HepG2 (cell line): ENCODE data around the gene LIME1. TPM values are rescaled to one million over a fixed set of nuclear protein-coding genes. Genes with fewer than 3 reads are reported as not detected.

Source experiments
- ADNP ChIP-seq: sonication (generic); formaldehyde crosslinking; IDR thresholded peaks from 2 replicates; pipeline ENCODE4 v1.4.0; 2020; ENCODE audit warnings: missing genetic modification reagents
- E2F5 ChIP-seq: sonication (generic); formaldehyde crosslinking; conservative IDR thresholded peaks from 2 replicates; pipeline ENCODE4 v1.4.0; 2020; ENCODE audit warnings: missing genetic modification reagents
- GZF1 ChIP-seq: sonication (generic); formaldehyde crosslinking; IDR thresholded peaks from 2 replicates; pipeline ENCODE4 v1.5.1; 2020; ENCODE audit warnings: mild to moderate bottlenecking, missing genetic modification reagents
- KDM3A ChIP-seq: IDR thresholded peaks from 2 replicates; pipeline ENCODE4 v1.6.1; 2018; ENCODE audit warnings: low read depth, missing compliant biosample characterization
- KDM4B ChIP-seq: sonication (generic); formaldehyde crosslinking; IDR thresholded peaks from 2 replicates; pipeline ENCODE4 v1.4.0; 2020; ENCODE audit warnings: missing genetic modification reagents
- KLF13 ChIP-seq: sonication (generic); formaldehyde crosslinking; IDR thresholded peaks from 2 replicates; pipeline ENCODE4 v1.4.0; 2020; ENCODE audit warnings: mild to moderate bottlenecking, missing genetic modification reagents
- MZF1 ChIP-seq: sonication (generic); formaldehyde crosslinking; IDR thresholded peaks from 2 replicates; pipeline ENCODE4 v1.8.1; 2023; ENCODE audit warnings: mild to moderate bottlenecking, missing genetic modification reagents, borderline replicate concordance
- SNAPC5 ChIP-seq: sonication (generic); formaldehyde crosslinking; IDR thresholded peaks from 2 replicates; pipeline ENCODE4 v1.8.1; 2023; ENCODE audit warnings: mild to moderate bottlenecking, missing genetic modification reagents, borderline replicate concordance
- SP4 ChIP-seq: sonication (generic); formaldehyde crosslinking; IDR thresholded peaks from 2 replicates; pipeline ENCODE4 v1.8.1; 2023; ENCODE audit warnings: mild to moderate bottlenecking, missing genetic modification reagents
- SPEN ChIP-seq: sonication (generic); formaldehyde crosslinking; IDR thresholded peaks from 2 replicates; pipeline ENCODE4 v1.5.1; 2020; ENCODE audit warnings: low read depth, mild to moderate bottlenecking, missing genetic modification reagents
- SRSF9 ChIP-seq: fragments of 200-400 bp; formaldehyde crosslinking; IDR thresholded peaks from 2 replicates; pipeline ENCODE4 v1.6.1; 2018; ENCODE audit warnings: borderline replicate concordance, mild to moderate bottlenecking, low read depth, low read length; ENCODE audit not compliant: insufficient read depth, poor library complexity, severe bottlenecking
- XBP1 ChIP-seq: sonication (generic); formaldehyde crosslinking; IDR thresholded peaks from 2 replicates; pipeline ENCODE4 v1.5.0; 2020; ENCODE audit warnings: missing genetic modification reagents
- ZBTB7A ChIP-seq: sonication (generic); formaldehyde crosslinking; IDR thresholded peaks from 2 replicates; pipeline ENCODE4 v1.8.0; 2022; ENCODE audit warnings: mild to moderate bottlenecking, missing genetic modification reagents
- ZHX1 ChIP-seq: sonication (generic); formaldehyde crosslinking; IDR thresholded peaks from 2 replicates; pipeline ENCODE4 v1.8.1; 2022; ENCODE audit warnings: low read depth, mild to moderate bottlenecking, missing genetic modification reagents
- ZNF256 ChIP-seq: sonication (generic); formaldehyde crosslinking; conservative IDR thresholded peaks from 2 replicates; pipeline ENCODE4 v1.4.0; 2020; ENCODE audit warnings: missing genetic modification reagents
- ZNF264 ChIP-seq: sonication (generic); formaldehyde crosslinking; IDR thresholded peaks from 2 replicates; pipeline ENCODE4 v1.4.0; 2020; ENCODE audit warnings: missing genetic modification reagents
- ZNF292 ChIP-seq: sonication (generic); formaldehyde crosslinking; IDR thresholded peaks from 2 replicates; pipeline ENCODE4 v1.8.1; 2022; ENCODE audit warnings: mild to moderate bottlenecking, low read depth, missing genetic modification reagents, borderline replicate concordance
- ZNF44 ChIP-seq: sonication (generic); formaldehyde crosslinking; IDR thresholded peaks from 2 replicates; pipeline ENCODE4 v1.5.1; 2020; ENCODE audit warnings: mild to moderate bottlenecking, missing genetic modification reagents
- ZNF451 ChIP-seq: sonication (generic); formaldehyde crosslinking; IDR thresholded peaks from 2 replicates; pipeline ENCODE4 v1.5.0; 2020; ENCODE audit warnings: mild to moderate bottlenecking, missing genetic modification reagents
- ZNF501 ChIP-seq: sonication (generic); formaldehyde crosslinking; IDR thresholded peaks from 2 replicates; pipeline ENCODE4 v1.5.1; 2020; ENCODE audit warnings: mild to moderate bottlenecking, moderate library complexity, missing genetic modification reagents
- ZNF597 ChIP-seq: sonication (generic); formaldehyde crosslinking; IDR thresholded peaks from 2 replicates; pipeline ENCODE4 v1.5.0; 2020; ENCODE audit warnings: missing genetic modification reagents
- ZNF704 ChIP-seq: sonication (generic); formaldehyde crosslinking; IDR thresholded peaks from 2 replicates; pipeline ENCODE4 v1.8.1; 2023; ENCODE audit warnings: mild to moderate bottlenecking, inconsistent platforms, moderate library complexity, missing genetic modification reagents, borderline replicate concordance
- ZNF713 ChIP-seq: sonication (generic); formaldehyde crosslinking; IDR thresholded peaks from 2 replicates; pipeline ENCODE4 v1.4.0; 2020; ENCODE audit warnings: mild to moderate bottlenecking, missing genetic modification reagents
- ZNF850 ChIP-seq: sonication (generic); formaldehyde crosslinking; conservative IDR thresholded peaks from 2 replicates; pipeline ENCODE4 v1.9.0; 2021; ENCODE audit warnings: mild to moderate bottlenecking, missing genetic modification reagents
- polyA plus RNA-seq, 8 experiments: library from polyadenylated mRNA; depleted of rRNA in 3 of 8; stranded (reverse) in 7 of 8; unstranded in 1 of 8; fragments of >200 nt; fragmentation: Illumina TruSeq in 4 of 8; extraction: Trizol in 4 of 8; gene quantifications; 2 replicates each; pipeline versions ENCODE4 v1.2.1 to v1.2.3, GENCODE V29; 2011 to 2016; ENCODE audit warnings: low read depth in 4 of 8, missing spikeins in 1 of 8, mixed read lengths in 1 of 8; ENCODE audit not compliant: insufficient read depth in 1 of 8
- total RNA-seq, 5 experiments: library from RNA; depleted of rRNA; stranded (reverse); fragments of >200 nt; fragmentation: Illumina TruSeq; extraction: Trizol; gene quantifications; 2 replicates each; pipeline ENCODE4 v1.2.3, GENCODE V29; 2016; ENCODE audit warnings: low read depth in 1 of 5

LIME1 gene
- total and polyA plus RNA-seq, 2 of the 13 experiments (the other 11 are each of a cell fraction or from before 2014, with no cell fraction given): 13.0 to 61.5 TPM

- TF ChIP-seq ZNF501: peak; percentile 53
- TF ChIP-seq KLF13: 0 out of 2 replicates have a peak, but pooled peaks have one; percentile 68
- no peak for TF ChIP-seq SRSF9
- 0 out of 2 replicates have a peak, but pooled peaks have one; percentile 1 for TF ChIP-seq KDM3A (CRISPR knock-in tag)
- TF ChIP-seq ZNF264 (CRISPR knock-in tag): no peak
- no peak for TF ChIP-seq SNAPC5 (CRISPR knock-in tag)
- TF ChIP-seq ZHX1 (CRISPR knock-in tag): peak; percentile 63; the same call in 1 of the 2 replicates
- TF ChIP-seq XBP1 (CRISPR knock-in tag): no peak
- TF ChIP-seq SP4 (CRISPR knock-in tag): no peak
- TF ChIP-seq E2F5 (CRISPR knock-in tag): no peak
- no peak for TF ChIP-seq ZNF850 (CRISPR knock-in tag)
- no peak for TF ChIP-seq ADNP (CRISPR knock-in tag)
- TF ChIP-seq ZNF451 (CRISPR knock-in tag): no peak
- TF ChIP-seq KDM4B (CRISPR knock-in tag): no peak
- no peak for TF ChIP-seq ZNF292
- TF ChIP-seq GZF1 (CRISPR knock-in tag): no peak
- TF ChIP-seq ZNF704 (CRISPR knock-in tag): no peak
- TF ChIP-seq ZBTB7A (CRISPR knock-in tag): 0 out of 2 replicates have a peak, but pooled peaks have one; percentile 17
- TF ChIP-seq SPEN (CRISPR knock-in tag): no peak
- TF ChIP-seq ZNF44 (CRISPR knock-in tag): 0 out of 2 replicates have a peak, but pooled peaks have one; percentile 14
- TF ChIP-seq ZNF256 (CRISPR knock-in tag): no peak
- no peak for TF ChIP-seq MZF1 (CRISPR knock-in tag)
- TF ChIP-seq ZNF597 (CRISPR knock-in tag): no peak
- TF ChIP-seq ZNF713 (CRISPR knock-in tag): no peak
Observed at GRCh38 chr20:63734946-63735858, 1.3 kb upstream of the LIME1 start (continued).
